ENCODE data around the gene BRICD5. TPM values are rescaled to one million over a fixed set of nuclear protein-coding genes. Genes with fewer than 3 reads are reported as not detected.
"Not testable (repeated sequence)": the region's sequence is repeated elsewhere in the genome, so short reads cannot be mapped to it uniquely, and the experiment has no call there.

Gene BRICD5
- total RNA-seq = 1 to 10 TPM; 2.1 to 9.2 TPM
- 10 to 100 TPM in 1 of 2 donors, 1 to 10 TPM in 1; 9.4 to 13.5 TPM for polyA plus RNA-seq
- long read RNA-seq, donor 1, partial matches to known transcripts = 0 of 2 reads
- long read RNA-seq, donor 1, other reads (novel, unspliced or antisense) = 0 of 2 reads
- long read RNA-seq, donor 2 = 0 reads
- long read RNA-seq, donor 3 = 0 reads
- long read RNA-seq, donor 4 = 0 reads
- long read RNA-seq, donor 5, partial matches to known transcripts = 0 of 1 reads
- long read RNA-seq, donor 5, other reads (novel, unspliced or antisense) = 0 of 1 reads

GRCh38 chr16:2210386-2211365 is at the start of gene BRICD5:
Gene BRICD5 (minus strand): TSS chr16:2210863. CDS start chr16:2210833, 30 bp downstream.
- ATAC-seq (ENCODE audit: insufficient read depth, low FRiP score) (no peak), DNase-seq (no peak)
- Histone ChIP-seq H3K27me3 (ENCODE audit: control insufficient read depth in 3 of 3, insufficient read depth in 3 of 3, low read length in 2 of 3) (no peaks in the 10 kb centered on the region), H3K9me3 (ENCODE audit: control insufficient read depth in 4 of 4, insufficient read depth in 3 of 4, low read length in 3 of 4) (no peaks in the 10 kb centered on the region), H3K9ac (ENCODE audit: insufficient read depth in 1 of 2, low read length in 2 of 2) (no peak within 1 kb of the TSS), H3K4me3 (no peak within 1 kb of the TSS), H3K27ac (ENCODE audit: low read depth in 1 of 2, low read length in 1 of 2) (peak within 1 kb of the TSS in 1 of 2 donors; percentile 76), H3K36me3 (ENCODE audit: control insufficient read depth in 4 of 4, insufficient read depth in 4 of 4, low read length in 4 of 4) (peaks cover 0 to 35% (median 4%) of the 10 kb centered on the region in 4 donors), H3K4me1 (ENCODE audit: control insufficient read depth in 5 of 5, insufficient read depth in 5 of 5, low read length in 5 of 5) (peaks cover 4 to 28% (median 12%) of the 10 kb centered on the region in 5 donors)
- TF ChIP-seq, protein P1, sequence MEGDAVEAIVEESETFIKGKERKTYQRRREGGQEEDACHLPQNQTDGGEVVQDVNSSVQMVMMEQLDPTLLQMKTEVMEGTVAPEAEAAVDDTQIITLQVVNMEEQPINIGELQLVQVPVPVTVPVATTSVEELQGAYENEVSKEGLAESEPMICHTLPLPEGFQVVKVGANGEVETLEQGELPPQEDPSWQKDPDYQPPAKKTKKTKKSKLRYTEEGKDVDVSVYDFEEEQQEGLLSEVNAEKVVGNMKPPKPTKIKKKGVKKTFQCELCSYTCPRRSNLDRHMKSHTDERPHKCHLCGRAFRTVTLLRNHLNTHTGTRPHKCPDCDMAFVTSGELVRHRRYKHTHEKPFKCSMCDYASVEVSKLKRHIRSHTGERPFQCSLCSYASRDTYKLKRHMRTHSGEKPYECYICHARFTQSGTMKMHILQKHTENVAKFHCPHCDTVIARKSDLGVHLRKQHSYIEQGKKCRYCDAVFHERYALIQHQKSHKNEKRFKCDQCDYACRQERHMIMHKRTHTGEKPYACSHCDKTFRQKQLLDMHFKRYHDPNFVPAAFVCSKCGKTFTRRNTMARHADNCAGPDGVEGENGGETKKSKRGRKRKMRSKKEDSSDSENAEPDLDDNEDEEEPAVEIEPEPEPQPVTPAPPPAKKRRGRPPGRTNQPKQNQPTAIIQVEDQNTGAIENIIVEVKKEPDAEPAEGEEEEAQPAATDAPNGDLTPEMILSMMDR (IDR thresholded peaks at IDR 0.05; ENCODE audit: control extremely low read depth, extremely low read depth) = no peak
- 82 to 83% methylated on average over 24 of the region's 24 CpGs for whole genome bisulfite sequencing, 2 donors

DNA sequence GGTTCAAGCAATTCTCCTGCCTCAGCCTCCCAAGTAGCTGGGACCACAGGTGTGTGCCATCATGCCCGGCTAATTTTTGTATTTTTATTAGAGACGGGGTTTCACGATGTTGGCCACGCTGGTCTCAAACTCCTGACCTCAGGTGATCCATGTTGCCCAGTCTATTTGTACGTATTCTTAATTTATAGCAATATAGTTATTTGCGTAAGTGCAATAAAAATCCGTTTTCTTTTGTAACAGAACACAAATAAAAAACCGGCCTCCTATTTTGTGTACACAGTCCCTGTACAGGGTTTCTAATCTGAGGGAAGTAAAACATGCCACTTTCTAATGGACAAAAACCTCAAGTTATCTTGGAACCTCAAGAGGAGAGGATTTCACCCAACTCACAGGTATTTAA is 49.6 kb upstream of the BRICD5 start:
- ATAC-seq (ENCODE audit: insufficient read depth, low FRiP score) (no peak), DNase-seq (no peak)
- Histone ChIP-seq H3K4me1 (ENCODE audit: control insufficient read depth in 5 of 5, insufficient read depth in 5 of 5, low read length in 5 of 5) (no peaks in the 10 kb centered on the region), H3K9me3 (ENCODE audit: control insufficient read depth in 4 of 4, insufficient read depth in 3 of 4, low read length in 3 of 4) (no peaks in the 10 kb centered on the region), H3K36me3 (ENCODE audit: control insufficient read depth in 4 of 4, insufficient read depth in 4 of 4, low read length in 4 of 4) (peaks cover 32 to 55% (median 39%) of the 10 kb centered on the region in 4 donors), H3K27me3 (ENCODE audit: control insufficient read depth in 3 of 3, insufficient read depth in 3 of 3, low read length in 2 of 3) (no peaks in the 10 kb centered on the region), H3K4me3 (no peak overlapping the region), H3K9ac (ENCODE audit: insufficient read depth in 1 of 2, low read length in 2 of 2) (no peak overlapping the region), H3K27ac (ENCODE audit: low read depth in 1 of 2, low read length in 1 of 2) (no peak overlapping the region)
- WGBS, 2 donors = 96 to 97% methylated on average over 8 of the region's 8 CpGs
- TF ChIP-seq, protein P1 (IDR thresholded peaks at IDR 0.05; ENCODE audit: control extremely low read depth, extremely low read depth) = no peak

DNA sequence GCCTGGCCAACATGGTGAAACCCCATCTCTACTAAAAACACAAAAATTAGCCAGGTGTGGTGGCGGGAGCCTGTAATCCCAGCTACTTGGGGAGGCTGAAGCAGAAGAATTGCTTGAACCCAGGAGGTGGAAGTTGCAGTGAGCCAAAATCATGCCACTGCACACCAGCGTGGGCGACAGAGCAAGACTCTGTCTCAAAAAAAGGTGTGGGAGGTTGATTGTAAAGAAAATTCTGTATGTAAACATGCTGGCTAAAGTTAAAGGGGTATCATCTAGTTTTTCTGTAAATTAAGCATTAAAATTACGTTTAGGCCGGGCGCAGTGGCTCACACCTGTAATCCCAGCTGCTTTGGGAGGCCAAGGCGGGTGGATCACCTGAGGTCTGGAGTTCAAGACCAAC is 47.9 kb upstream of the BRICD5 start:
- not testable (repeated sequence) for H3K27me3 ChIP-seq (ENCODE audit: control insufficient read depth in 3 of 3, insufficient read depth in 3 of 3, low read length in 2 of 3); H3K9me3 ChIP-seq (ENCODE audit: control insufficient read depth in 4 of 4, insufficient read depth in 3 of 4, low read length in 3 of 4); H3K27ac ChIP-seq (ENCODE audit: low read depth in 1 of 2, low read length in 1 of 2); H3K4me3 ChIP-seq; H3K9ac ChIP-seq (ENCODE audit: insufficient read depth in 1 of 2, low read length in 2 of 2); ATAC-seq (ENCODE audit: insufficient read depth, low FRiP score); H3K4me1 ChIP-seq (ENCODE audit: control insufficient read depth in 5 of 5, insufficient read depth in 5 of 5, low read length in 5 of 5); DNase-seq
- H3K36me3 ChIP-seq (ENCODE audit: control insufficient read depth in 4 of 4, insufficient read depth in 4 of 4, low read length in 4 of 4) = peaks cover 39 to 61% (median 46%) of the 10 kb centered on the region in 4 donors
- 98% methylated on average over 7 of the region's 7 CpGs for WGBS, 2 donors

DNA sequence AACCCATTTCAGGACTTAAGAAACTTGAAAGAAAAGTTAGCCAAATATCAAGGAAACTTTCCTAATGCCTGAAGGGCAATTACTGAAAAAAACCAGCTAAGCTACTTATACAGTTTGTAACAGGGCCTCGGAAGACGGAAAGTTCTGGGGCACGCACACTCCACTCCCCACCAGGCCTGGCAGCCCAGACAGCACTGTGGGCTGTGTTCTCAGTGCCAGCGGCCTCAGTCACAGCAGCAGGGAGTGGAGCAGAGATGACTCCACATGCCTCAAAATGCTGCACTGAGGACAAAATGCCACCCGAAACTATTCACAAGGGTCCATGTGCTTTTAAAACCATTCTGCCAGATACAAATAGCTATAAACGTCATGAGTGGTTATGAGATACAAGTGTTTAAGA is 47.1 kb upstream of the BRICD5 start:
- no peaks in the 10 kb centered on the region for H3K4me1 ChIP-seq (ENCODE audit: control insufficient read depth in 5 of 5, insufficient read depth in 5 of 5, low read length in 5 of 5)
- TF ChIP-seq, protein P1 (IDR thresholded peaks at IDR 0.05; ENCODE audit: control extremely low read depth, extremely low read depth) = no peak
- ATAC-seq (ENCODE audit: insufficient read depth, low FRiP score) (no peak), DNase-seq (no peak)
- no peak overlapping the region for H3K4me3 ChIP-seq
- WGBS, 2 donors = 95 to 98% methylated on average over 6 of the region's 6 CpGs
- no peak overlapping the region for H3K27ac ChIP-seq (ENCODE audit: low read depth in 1 of 2, low read length in 1 of 2)
- no peaks in the 10 kb centered on the region for H3K27me3 ChIP-seq (ENCODE audit: control insufficient read depth in 3 of 3, insufficient read depth in 3 of 3, low read length in 2 of 3)
- H3K36me3 ChIP-seq (ENCODE audit: control insufficient read depth in 4 of 4, insufficient read depth in 4 of 4, low read length in 4 of 4) = peaks cover 39 to 60% (median 47%) of the 10 kb centered on the region in 4 donors
- H3K9me3 ChIP-seq (ENCODE audit: control insufficient read depth in 4 of 4, insufficient read depth in 3 of 4, low read length in 3 of 4) = no peaks in the 10 kb centered on the region
- no peak overlapping the region for H3K9ac ChIP-seq (ENCODE audit: insufficient read depth in 1 of 2, low read length in 2 of 2)

Measured in lung (tissue), 16 donors.